Heart left ventricle (tissue), 13 donors: ENCODE data around the gene SEC14L1.

Source experiments
- CTCF ChIP-seq, 12 donors: fragments of 200-600 bp; sonication (generic) in 4 of 12; IDR thresholded peaks; one replicate each; pipeline versions ENCODE4 v1.5.0 to v1.8.0; 2018 to 2022; ENCODE audit warnings: antibody characterized with exemption in 12 of 12, mild to moderate bottlenecking in 5 of 12
- POLR2A ChIP-seq, 2 donors: fragments of 450-650 bp; IDR thresholded peaks; one replicate each; pipeline ENCODE4 v1.6.1; 2017; ENCODE audit warnings: antibody characterized with exemption in 2 of 2, mild to moderate bottlenecking in 2 of 2, moderate library complexity in 2 of 2
- donor health status: ischemic (EF 13 %, LVEDD 7.1; RV severe dilation, severe dysfunction).
- donor health status: DM: no; HTN: yes; CAD: no.
- donor health status: DM: no; HTN: no; CAD: no.
- donor health status: ischemic (EF 25% LVEDD 6.9; RV normal size, moderate dysfunction).
- donor health status: ischemic (EF 25% LVEDD 5.7; RV mildly dilated, moderate dysfunction).
- donor health status: ischemic (EF 35%, LVEDD 5.7; RV mildly dilated, moderate dysfunction).
- donor health status: nonischemic (EF 11% LVEDD 7.7; RV severe dilation, severe dysfunction).
- donor health status: DM: yes; HTN: yes; CAD: no.
- donor health status: PGD.
- donor health status: ischemic (EF 29% LVEDD 5.4; RV normal size, mild dysfunction).
- donor health status: nonischemic (EF 23%, LVEDD 6.1; RV moderate dilation, normal function).

DNA sequence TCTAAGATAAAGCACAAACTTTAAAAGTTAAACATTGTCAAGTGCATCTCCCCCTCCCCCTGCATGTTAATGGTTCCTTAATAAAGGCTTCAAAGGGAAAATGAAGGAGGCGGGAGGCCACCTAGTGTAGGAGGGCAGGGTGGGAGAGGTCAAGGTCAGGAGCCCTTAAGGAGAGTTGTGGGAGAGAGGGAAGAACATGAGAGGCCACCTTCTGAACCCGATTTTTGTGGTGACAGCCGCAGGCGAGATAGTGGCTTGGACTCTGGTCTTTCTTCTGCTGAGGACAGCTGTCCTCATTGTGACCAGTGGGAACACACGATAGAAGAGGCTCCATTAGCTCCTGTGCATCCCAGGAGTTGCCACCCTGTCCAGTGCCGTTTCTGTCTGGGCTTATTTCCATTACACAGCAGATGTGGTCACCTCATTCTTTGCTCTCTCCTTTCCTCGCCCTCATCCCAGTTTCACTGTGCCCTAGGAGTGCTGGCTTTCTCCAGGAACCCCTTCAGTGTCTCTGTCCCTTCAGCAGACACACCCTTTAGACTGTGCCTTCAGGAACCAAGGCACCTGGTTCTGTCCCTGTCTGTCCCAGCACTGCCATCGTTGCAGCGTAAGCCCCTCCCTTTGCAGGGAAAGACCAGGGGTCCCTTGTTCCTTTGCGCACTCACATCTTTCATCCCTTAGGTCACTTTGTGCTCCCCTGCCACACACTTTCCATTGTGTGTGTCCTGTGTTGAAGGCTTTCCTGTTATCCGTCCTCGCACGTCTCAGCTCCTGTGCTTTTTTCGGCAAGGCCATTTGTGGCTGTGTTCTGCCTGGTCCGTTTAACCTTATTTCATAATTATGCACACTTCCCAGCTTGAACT, 7.5 kb downstream of the SEC14L1 start:
- TF ChIP-seq CTCF (IDR thresholded peaks at IDR 0.05) = no peak
- TF ChIP-seq POLR2A (IDR thresholded peaks at IDR 0.05) = no peak
